SK-N-SH (cell line): ENCODE results near the gene CIB4.

Experiments used
- CTCF ChIP-seq: fragments of 200-600 bp; sonication (generic); IDR thresholded peaks from 2 replicates; pipeline ENCODE4 v1.6.1; 2017; ENCODE audit warnings: antibody characterized with exemption, mild to moderate bottlenecking, moderate library complexity
- EP300 ChIP-seq, 2 experiments: IDR thresholded peaks; 2 replicates each; pipeline versions ENCODE4 v1.4.0 to v1.6.1; 2012; ENCODE audit warnings: borderline replicate concordance in 1 of 2, low read depth in 1 of 2, low read length in 1 of 2
- IRF3 ChIP-seq: fragments of 150-350 bp; IDR thresholded peaks from 2 replicates; pipeline ENCODE4 v1.6.1; 2016; ENCODE audit warnings: mild to moderate bottlenecking, low read depth, low read length
- PBX3 ChIP-seq: IDR thresholded peaks from 2 replicates; pipeline ENCODE4; 2012
- RCOR1 ChIP-seq: fragments of 150-350 bp; IDR thresholded peaks from 2 replicates; pipeline ENCODE4 v1.6.1; 2017; ENCODE audit warnings: antibody characterized with exemption, low read length
- REST ChIP-seq: IDR thresholded peaks from 2 replicates; pipeline ENCODE4 v1.6.1; 2012; ENCODE audit warnings: mild to moderate bottlenecking, low read depth, low read length, moderate library complexity
- SMC3 ChIP-seq: IDR thresholded peaks from 2 replicates; pipeline ENCODE4 v1.6.1; 2012; ENCODE audit warnings: low read depth, low read length, improper control_type of control experiment
- USF1 ChIP-seq: IDR thresholded peaks from 2 replicates; pipeline ENCODE4 v1.4.0; 2012; ENCODE audit warnings: low read depth, borderline replicate concordance
- YY1 ChIP-seq: IDR thresholded peaks from 2 replicates; pipeline ENCODE4 v1.4.0; 2012; ENCODE audit warnings: low read depth, mild to moderate bottlenecking

- no peak for TF ChIP-seq CTCF
- TF ChIP-seq SMC3: no peak
- TF ChIP-seq RCOR1: no peak
- no peak for TF ChIP-seq YY1
- TF ChIP-seq REST: no peak
- no peak for TF ChIP-seq EP300 (IDR thresholded peaks at IDR 0.05; ENCODE audit: borderline replicate concordance in 1 of 2, low read depth in 1 of 2, low read length in 1 of 2)
- no peak for TF ChIP-seq PBX3
- no peak for TF ChIP-seq USF1
- TF ChIP-seq IRF3: no peak
Measured at GRCh38 chr2:26610504-26611335, 30.4 kb downstream of the CIB4 start.
